Smooth muscle cell (in vitro differentiated cells): ENCODE data around the gene CNGB1. TPM values are rescaled to one million over a fixed set of nuclear protein-coding genes. Genes with fewer than 3 reads are reported as not detected.

Experiments used
- DNase-seq: peaks from one replicate; lab custom pipeline; 2025; ENCODE audit not compliant: unreplicated experiment; lab: John Stamatoyannopoulos, UW
- H2AFZ ChIP-seq: fragments of 200-600 bp; sonication (generic); 2 replicates; pipeline ENCODE4 v1.6.0; 2016; ENCODE audit warnings: antibody characterized with exemption, low read depth, mild to moderate bottlenecking
- H3F3A ChIP-seq: fragments of 200-600 bp; sonication (generic); 2 replicates; pipeline ENCODE4 v1.6.0; 2017; ENCODE audit warnings: antibody characterized with exemption, low read depth
- H3K27ac ChIP-seq: fragments of 200-600 bp; sonication (generic); 2 replicates; pipeline ENCODE4 v1.5.1; 2016; ENCODE audit warnings: low read depth, mild to moderate bottlenecking
- H3K27me3 ChIP-seq: fragments of 200-600 bp; sonication (generic); 2 replicates; pipeline ENCODE4 v1.6.1; 2016; ENCODE audit warnings: low read depth, mild to moderate bottlenecking
- H3K36me3 ChIP-seq: fragments of 200-600 bp; sonication (generic); 2 replicates; pipeline ENCODE4 v1.5.1; 2016; ENCODE audit warnings: low read depth
- H3K4me1 ChIP-seq: fragments of 200-600 bp; sonication (generic); 2 replicates; pipeline ENCODE4 v1.5.1; 2016; ENCODE audit warnings: low read depth
- H3K4me2 ChIP-seq: fragments of 200-600 bp; sonication (generic); 2 replicates; pipeline ENCODE4 v1.6.0; 2016; ENCODE audit warnings: mild to moderate bottlenecking
- H3K4me3 ChIP-seq: fragments of 200-600 bp; sonication (generic); 2 replicates; pipeline ENCODE4 v1.5.1; 2016; ENCODE audit warnings: mild to moderate bottlenecking
- H3K79me2 ChIP-seq: fragments of 200-600 bp; sonication (generic); 2 replicates; pipeline ENCODE4 v1.6.0; 2016; ENCODE audit warnings: low read depth, mild to moderate bottlenecking
- H3K9ac ChIP-seq: fragments of 200-600 bp; sonication (generic); 2 replicates; pipeline ENCODE4 v1.6.0; 2016; ENCODE audit warnings: low read depth
- H3K9me3 ChIP-seq: fragments of 200-600 bp; sonication (generic); replicated peaks from 2 replicates; pipeline ENCODE4 v1.5.1; 2016; ENCODE audit warnings: low read depth
- H4K20me1 ChIP-seq: fragments of 200-600 bp; sonication (generic); 2 replicates; pipeline ENCODE4 v1.6.0; 2016; ENCODE audit warnings: low read depth
- WGBS: methylation state at CpG from one replicate; pipeline ENCODE4 v1.1.7; 2016; ENCODE audit warnings: low lambda C conversion rate; 5-methylcytosine and 5-hydroxymethylcytosine counted together
- polyA plus RNA-seq: library from polyadenylated mRNA; unstranded; fragments of >200 nt; fragmentation: Nextera tagmentation; extraction: Ambion mirVana; gene quantifications from 2 replicates; pipeline ENCODE4 v1.2.1, GENCODE V29; 2016
- total RNA-seq: library from RNA; depleted of rRNA; stranded (reverse); fragments of >200 nt; gene quantifications from 2 replicates; pipeline ENCODE4 v1.2.3, GENCODE V29; 2014
- TF ChIP-seq, protein P1 (sequence below): fragments of 200-600 bp; sonication (generic); IDR thresholded peaks from 2 replicates; pipeline ENCODE4 v1.5.1; 2017; ENCODE audit warnings: borderline replicate concordance, mild to moderate bottlenecking, antibody characterized with exemption; ENCODE audit not compliant: insufficient read depth, poor library complexity, severe bottlenecking

Gene CNGB1
- total and polyA plus RNA-seq, 2 experiments from 2014 or later = not detected

DNA sequence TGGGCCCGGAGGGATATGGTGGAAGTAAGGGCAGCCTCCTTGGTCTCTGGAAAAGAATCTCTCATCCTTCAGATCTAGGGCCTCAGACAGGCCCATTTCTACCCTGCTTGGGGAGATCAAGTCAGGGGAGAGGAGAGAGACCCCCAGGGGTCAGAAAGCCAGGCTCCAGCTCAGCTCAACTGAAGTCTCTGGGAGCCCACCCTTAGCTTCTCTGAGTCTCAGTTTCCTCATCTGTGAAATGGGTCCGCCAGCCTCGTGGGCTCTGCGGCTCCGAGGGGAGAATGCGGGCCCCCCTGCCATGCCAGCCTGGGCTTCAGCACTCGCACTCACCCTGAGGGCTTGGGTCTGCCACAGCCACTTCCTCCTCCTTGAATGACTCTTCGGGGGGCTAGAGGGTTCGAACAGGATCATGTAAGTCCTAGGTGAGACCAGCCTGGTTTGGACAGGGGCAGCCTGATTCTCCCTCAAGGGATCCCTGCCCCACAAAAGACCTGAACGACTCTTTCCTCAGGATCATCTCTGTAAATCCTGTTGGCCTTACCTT is 6.7 kb downstream of the CNGB1 start:
- no peaks in the 10 kb centered on the region for H3K36me3 ChIP-seq
- no peaks in the 10 kb centered on the region for H3K4me1 ChIP-seq
- 78% methylated on average over 10 of the region's 10 CpGs for WGBS
- H3K27ac ChIP-seq = no peak overlapping the region
- no peak overlapping the region for H3K4me3 ChIP-seq
- no peaks in the 10 kb centered on the region for H3K9me3 ChIP-seq
- TF ChIP-seq, protein P1, sequence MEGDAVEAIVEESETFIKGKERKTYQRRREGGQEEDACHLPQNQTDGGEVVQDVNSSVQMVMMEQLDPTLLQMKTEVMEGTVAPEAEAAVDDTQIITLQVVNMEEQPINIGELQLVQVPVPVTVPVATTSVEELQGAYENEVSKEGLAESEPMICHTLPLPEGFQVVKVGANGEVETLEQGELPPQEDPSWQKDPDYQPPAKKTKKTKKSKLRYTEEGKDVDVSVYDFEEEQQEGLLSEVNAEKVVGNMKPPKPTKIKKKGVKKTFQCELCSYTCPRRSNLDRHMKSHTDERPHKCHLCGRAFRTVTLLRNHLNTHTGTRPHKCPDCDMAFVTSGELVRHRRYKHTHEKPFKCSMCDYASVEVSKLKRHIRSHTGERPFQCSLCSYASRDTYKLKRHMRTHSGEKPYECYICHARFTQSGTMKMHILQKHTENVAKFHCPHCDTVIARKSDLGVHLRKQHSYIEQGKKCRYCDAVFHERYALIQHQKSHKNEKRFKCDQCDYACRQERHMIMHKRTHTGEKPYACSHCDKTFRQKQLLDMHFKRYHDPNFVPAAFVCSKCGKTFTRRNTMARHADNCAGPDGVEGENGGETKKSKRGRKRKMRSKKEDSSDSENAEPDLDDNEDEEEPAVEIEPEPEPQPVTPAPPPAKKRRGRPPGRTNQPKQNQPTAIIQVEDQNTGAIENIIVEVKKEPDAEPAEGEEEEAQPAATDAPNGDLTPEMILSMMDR = no peak
- no peaks in the 10 kb centered on the region for H3K79me2 ChIP-seq
- no peak overlapping the region for H3K9ac ChIP-seq
- H4K20me1 ChIP-seq = no peaks in the 10 kb centered on the region
- H3K27me3 ChIP-seq = no peaks in the 10 kb centered on the region
- H3F3A ChIP-seq = no peaks in the 10 kb centered on the region
- H2AFZ ChIP-seq = no peak overlapping the region
- no peak overlapping the region for H3K4me2 ChIP-seq
- no peak for DNase-seq

DNA sequence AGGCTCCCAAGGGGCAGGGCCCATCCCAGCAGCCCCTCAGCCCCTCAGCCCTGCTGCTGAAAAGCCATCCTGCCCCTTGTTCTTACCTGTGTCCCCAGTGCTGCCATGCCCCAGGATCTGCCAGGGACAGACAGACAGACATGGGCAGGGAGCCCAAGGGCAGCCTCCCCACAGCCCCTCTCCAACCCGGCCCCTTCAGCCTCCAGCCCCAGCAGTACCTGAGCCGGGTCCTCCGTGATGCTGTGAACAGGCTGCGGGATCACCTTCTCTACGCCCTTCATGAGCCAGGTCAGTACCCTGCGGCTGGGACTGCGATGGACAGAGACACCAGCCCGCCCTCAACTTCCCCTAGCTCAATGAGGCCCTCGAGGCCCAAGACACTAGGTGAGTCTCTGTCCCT is 8.2 kb downstream of the CNGB1 start:
- Histone ChIP-seq H4K20me1 (no peaks in the 10 kb centered on the region), H3K9me3 (no peaks in the 10 kb centered on the region), H3K4me1 (no peaks in the 10 kb centered on the region), H3K27ac (no peak overlapping the region), H3F3A (no peaks in the 10 kb centered on the region), H3K27me3 (no peaks in the 10 kb centered on the region), H3K79me2 (no peaks in the 10 kb centered on the region), H3K4me3 (no peak overlapping the region), H2AFZ (no peak overlapping the region), H3K36me3 (no peaks in the 10 kb centered on the region), H3K9ac (no peak overlapping the region), H3K4me2 (no peak overlapping the region)
- TF ChIP-seq, protein P1 = no peak
- DNase-seq = no peak
- WGBS = 78% methylated on average over 9 of the region's 9 CpGs

DNA sequence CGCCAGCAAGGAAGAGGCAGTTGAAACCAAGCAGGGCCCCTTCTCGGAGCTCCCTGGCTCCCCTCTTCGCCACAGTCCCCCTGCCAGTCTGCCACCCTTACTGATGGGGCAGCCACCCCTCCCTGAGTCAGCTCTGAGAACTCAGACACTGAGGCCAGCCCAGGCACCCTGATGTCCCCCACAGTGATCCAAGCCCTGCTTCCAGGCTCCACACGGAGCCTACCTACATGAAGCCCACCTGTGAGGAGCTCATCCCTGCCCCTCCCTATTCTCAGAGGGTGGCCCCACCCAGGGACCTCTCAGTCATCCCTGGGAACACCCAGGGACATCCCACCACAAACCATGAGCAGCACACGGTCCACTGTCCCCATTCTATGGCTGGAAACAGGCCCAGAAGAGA is 8.9 kb downstream of the CNGB1 start:
- Histone ChIP-seq H3K4me2 (no peak overlapping the region), H3K36me3 (no peaks in the 10 kb centered on the region), H3K9me3 (no peaks in the 10 kb centered on the region), H3K9ac (no peak overlapping the region), H3K27me3 (no peaks in the 10 kb centered on the region), H3K79me2 (no peaks in the 10 kb centered on the region), H3F3A (no peaks in the 10 kb centered on the region), H3K27ac (no peak overlapping the region), H4K20me1 (no peaks in the 10 kb centered on the region), H3K4me1 (no peaks in the 10 kb centered on the region), H2AFZ (no peak overlapping the region), H3K4me3 (no peak overlapping the region)
- 82% methylated on average over 5 of the region's 5 CpGs for WGBS
- TF ChIP-seq, protein P1 = no peak
- no peak for DNase-seq

DNA sequence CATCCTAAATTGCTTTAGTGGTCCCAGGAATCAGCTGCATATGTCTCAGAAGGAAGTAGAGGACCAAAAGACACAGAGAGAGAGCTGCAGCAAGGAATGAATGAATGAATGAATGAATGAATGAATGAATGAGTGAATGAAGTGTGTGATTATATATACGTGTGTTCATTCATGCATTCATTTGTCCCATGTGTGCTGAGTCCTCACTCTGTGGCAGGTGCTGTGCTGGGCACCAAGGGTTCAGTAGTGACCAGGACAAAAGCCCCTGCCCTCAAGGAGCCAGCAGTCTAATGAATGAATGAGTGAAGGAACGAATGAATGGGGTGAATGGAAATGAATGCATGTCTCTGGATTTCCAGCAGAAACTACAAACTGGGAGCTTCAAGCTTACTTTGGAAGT is 9.4 kb downstream of the CNGB1 start:
- no peaks in the 10 kb centered on the region for H3K79me2 ChIP-seq
- TF ChIP-seq, protein P1 = no peak
- no peaks in the 10 kb centered on the region for H3K9me3 ChIP-seq
- H4K20me1 ChIP-seq = no peaks in the 10 kb centered on the region
- 77% methylated on average over 2 of the region's 2 CpGs for WGBS
- H3K4me3 ChIP-seq = no peak overlapping the region
- no peak overlapping the region for H3K9ac ChIP-seq
- H3K36me3 ChIP-seq = no peaks in the 10 kb centered on the region
- H3K4me2 ChIP-seq = no peak overlapping the region
- no peaks in the 10 kb centered on the region for H3F3A ChIP-seq
- H3K27me3 ChIP-seq = no peaks in the 10 kb centered on the region
- H2AFZ ChIP-seq = no peak overlapping the region
- H3K4me1 ChIP-seq = no peaks in the 10 kb centered on the region
- DNase-seq = no peak
- no peak overlapping the region for H3K27ac ChIP-seq
